Osteoblast (primary cell): ENCODE data around the gene CDYL. TPM values are rescaled to one million over a fixed set of nuclear protein-coding genes. Genes with fewer than 3 reads are reported as not detected.

ENCODE experiments used
- DNase-seq: peaks from one replicate; pipeline ENCODE4 v3.0.0; 2011; ENCODE audit warnings: low spot score, mixed read lengths; ENCODE audit not compliant: insufficient read length; ENCODE audit errors: missing footprints
- H2AFZ ChIP-seq: 2 replicates; pipeline ENCODE4 v1.6.0; 2011; ENCODE audit warnings: mild to moderate bottlenecking, low read length
- H3K27ac ChIP-seq: 2 replicates; pipeline ENCODE4 v1.5.1; 2011; ENCODE audit warnings: mild to moderate bottlenecking, low read depth, low read length, moderate library complexity
- H3K27me3 ChIP-seq: 2 replicates; pipeline ENCODE4 v1.6.0; 2012; ENCODE audit warnings: mild to moderate bottlenecking, control low read depth, inconsistent platforms, low read length, moderate library complexity; ENCODE audit not compliant: insufficient read depth
- H3K36me3 ChIP-seq: 2 replicates; pipeline ENCODE4 v1.5.1; 2011; ENCODE audit warnings: mild to moderate bottlenecking, low read length, control low read depth, moderate library complexity; ENCODE audit not compliant: insufficient read depth
- H3K4me1 ChIP-seq: 2 replicates; pipeline ENCODE4 v1.5.1; 2011; ENCODE audit warnings: mild to moderate bottlenecking, low read length, control low read depth, moderate library complexity; ENCODE audit not compliant: insufficient read depth
- H3K4me2 ChIP-seq: 2 replicates; pipeline ENCODE4 v1.6.0; 2011; ENCODE audit warnings: mild to moderate bottlenecking, low read length; ENCODE audit not compliant: insufficient read depth
- H3K4me3 ChIP-seq: fragments of 200-600 bp; sonication (generic); 3 replicates; pipeline ENCODE4 v1.5.1; 2012; ENCODE audit warnings: mild to moderate bottlenecking, low read length, inconsistent platforms; ENCODE audit not compliant: insufficient read depth
- H3K79me2 ChIP-seq: 2 replicates; pipeline ENCODE4 v1.6.0; 2012; ENCODE audit warnings: mild to moderate bottlenecking, low read length, control low read depth, inconsistent platforms; ENCODE audit not compliant: insufficient read depth
- H3K9me3 ChIP-seq: 2 replicates; pipeline ENCODE4 v1.5.1; 2011; ENCODE audit warnings: low read depth, low read length, control low read depth
- H4K20me1 ChIP-seq: 2 replicates; pipeline ENCODE4 v1.6.0; 2012; ENCODE audit warnings: mild to moderate bottlenecking, low read length, control low read depth; ENCODE audit not compliant: insufficient read depth
- CTCF ChIP-seq: IDR thresholded peaks from 2 replicates; pipeline ENCODE4 v1.5.1; 2011; ENCODE audit warnings: mild to moderate bottlenecking, low read depth, low read length, moderate library complexity; ENCODE audit errors: extremely low read depth
- total RNA-seq: library from RNA; depleted of rRNA; stranded (reverse); fragments of >200 nt; gene quantifications from 2 replicates; pipeline ENCODE4 v1.2.3, GENCODE V29; 2012

The CDYL gene
- total RNA-seq, 1 donor, result 106 TPM

GRCh38 chr6:4971851-4972250, 195.6 kb downstream of the CDYL start:
- peak; percentile 31 for DNase-seq
- H4K20me1 ChIP-seq, result no peaks in the 10 kb centered on the region
- no peak overlapping the region for H3K4me2 ChIP-seq
- H3K36me3 ChIP-seq, result no peaks in the 10 kb centered on the region
- H3K27me3 ChIP-seq, result peaks cover 8% of the 10 kb centered on the region
- no peak overlapping the region for H3K27ac ChIP-seq
- no peak overlapping the region for H3K4me3 ChIP-seq
- no peak overlapping the region for H2AFZ ChIP-seq
- H3K4me1 ChIP-seq, result peaks cover 8% of the 10 kb centered on the region
- TF ChIP-seq CTCF, result no peak
- H3K79me2 ChIP-seq, result no peaks in the 10 kb centered on the region
- H3K9me3 ChIP-seq, result no peaks in the 10 kb centered on the region

- no peak for TF ChIP-seq CTCF
- Histone ChIP-seq H2AFZ (no peak overlapping the region), H3K4me1 (peaks cover 8% of the 10 kb centered on the region), H3K27me3 (peaks cover 8% of the 10 kb centered on the region), H3K9me3 (no peaks in the 10 kb centered on the region), H3K79me2 (no peaks in the 10 kb centered on the region), H3K4me3 (no peak overlapping the region), H3K27ac (no peak overlapping the region), H3K36me3 (no peaks in the 10 kb centered on the region), H3K4me2 (no peak overlapping the region), H4K20me1 (no peaks in the 10 kb centered on the region)
- DNase-seq, result no peak
Observed at GRCh38 chr6:4972438-4972837, 196.2 kb downstream of the CDYL start.

- peak; percentile 35 for DNase-seq
- peak overlapping the region; percentile 33 for H3K27ac ChIP-seq
- no peak overlapping the region for H3K4me3 ChIP-seq
- H4K20me1 ChIP-seq, result no peaks in the 10 kb centered on the region
- H3K27me3 ChIP-seq, result peaks cover 13% of the 10 kb centered on the region
- H3K9me3 ChIP-seq, result no peaks in the 10 kb centered on the region
- H3K4me2 ChIP-seq, result no peak overlapping the region
- H3K79me2 ChIP-seq, result no peaks in the 10 kb centered on the region
- H2AFZ ChIP-seq, result peak overlapping the region; percentile 92
- H3K36me3 ChIP-seq, result no peaks in the 10 kb centered on the region
- H3K4me1 ChIP-seq, result peaks cover 8% of the 10 kb centered on the region
- no peak for TF ChIP-seq CTCF
Observed at GRCh38 chr6:4973415-4973814, 197.2 kb downstream of the CDYL start.

- TF ChIP-seq CTCF, result no peak
- peak overlapping the region; percentile 55 for H3K4me2 ChIP-seq
- peaks cover 13% of the 10 kb centered on the region for H3K27me3 ChIP-seq
- no peaks in the 10 kb centered on the region for H4K20me1 ChIP-seq
- peaks cover 8% of the 10 kb centered on the region for H3K4me1 ChIP-seq
- peak overlapping the region; percentile 33 for H3K27ac ChIP-seq
- H2AFZ ChIP-seq, result peak overlapping the region; percentile 92
- peak overlapping the region; percentile 31 for H3K4me3 ChIP-seq
- H3K79me2 ChIP-seq, result no peaks in the 10 kb centered on the region
- peak; percentile 93 for DNase-seq
- no peaks in the 10 kb centered on the region for H3K9me3 ChIP-seq
- no peaks in the 10 kb centered on the region for H3K36me3 ChIP-seq
Observed at GRCh38 chr6:4973982-4974745, 198.0 kb downstream of the CDYL start.
